ENCODE measurements around the gene KCNK5. TPM values are rescaled to one million over a fixed set of nuclear protein-coding genes. Genes with fewer than 3 reads are reported as not detected.

KCNK5 gene
- total and polyA plus RNA-seq, 4 donors: 6.0 to 22.0 (median 16.1) TPM

- Histone ChIP-seq H3K4me3 (no peak overlapping the region), H3K36me3 (ENCODE audit: control insufficient read depth in 4 of 4, insufficient read depth in 4 of 4, low read length in 4 of 4) (peaks cover 0 to 3% (median 0%) of the 10 kb centered on the region in 4 donors), H3K4me1 (ENCODE audit: control insufficient read depth in 5 of 5, insufficient read depth in 5 of 5, low read length in 5 of 5) (peaks cover 0 to 81% (median 30%) of the 10 kb centered on the region in 5 donors), H3K9ac (ENCODE audit: insufficient read depth in 1 of 2, low read length in 2 of 2) (no peak overlapping the region), H3K27ac (ENCODE audit: low read depth in 1 of 2, low read length in 1 of 2) (peak overlapping the region in 1 of 2 donors; percentile 71), H3K27me3 (ENCODE audit: control insufficient read depth in 3 of 3, insufficient read depth in 3 of 3, low read length in 2 of 3) (no peaks in the 10 kb centered on the region), H3K9me3 (ENCODE audit: control insufficient read depth in 4 of 4, insufficient read depth in 3 of 4, low read length in 3 of 4) (no peaks in the 10 kb centered on the region)
- no peak for ATAC-seq (ENCODE audit: insufficient read depth, low FRiP score)
- WGBS, 2 donors: 54 to 61% methylated on average over 5 of the region's 5 CpGs
- no peak for TF ChIP-seq CTCF (IDR thresholded peaks at IDR 0.05; ENCODE audit: control extremely low read depth, extremely low read depth)
- peak in 1 of 3 donors; percentile 42 for DNase-seq
These were observed 4.6 kb downstream of the KCNK5 start for GRCh38 chr6:39224523-39225182.

GRCh38 chr6:39224011-39224410 is 5.3 kb downstream of the KCNK5 start:
- Histone ChIP-seq H3K4me1 (ENCODE audit: control insufficient read depth in 5 of 5, insufficient read depth in 5 of 5, low read length in 5 of 5) (peaks cover 0 to 86% (median 32%) of the 10 kb centered on the region in 5 donors), H3K27ac (ENCODE audit: low read depth in 1 of 2, low read length in 1 of 2) (no peak overlapping the region), H3K9me3 (ENCODE audit: control insufficient read depth in 4 of 4, insufficient read depth in 3 of 4, low read length in 3 of 4) (no peaks in the 10 kb centered on the region), H3K27me3 (ENCODE audit: control insufficient read depth in 3 of 3, insufficient read depth in 3 of 3, low read length in 2 of 3) (no peaks in the 10 kb centered on the region), H3K9ac (ENCODE audit: insufficient read depth in 1 of 2, low read length in 2 of 2) (no peak overlapping the region), H3K36me3 (ENCODE audit: control insufficient read depth in 4 of 4, insufficient read depth in 4 of 4, low read length in 4 of 4) (peaks cover 0 to 3% (median 0%) of the 10 kb centered on the region in 4 donors), H3K4me3 (no peak overlapping the region)
- TF ChIP-seq CTCF (IDR thresholded peaks at IDR 0.05; ENCODE audit: control extremely low read depth, extremely low read depth): no peak
- ATAC-seq (ENCODE audit: insufficient read depth, low FRiP score) (no peak), DNase-seq (peak; percentile 63 to 94 (median 84))
- 22 to 37% methylated on average over 2 of the region's 2 CpGs for WGBS, 2 donors

GRCh38 chr6:39223555-39223954 is 5.7 kb downstream of the KCNK5 start:
- Histone ChIP-seq H3K36me3 (ENCODE audit: control insufficient read depth in 4 of 4, insufficient read depth in 4 of 4, low read length in 4 of 4) (peaks cover 0 to 3% (median 0%) of the 10 kb centered on the region in 4 donors), H3K9me3 (ENCODE audit: control insufficient read depth in 4 of 4, insufficient read depth in 3 of 4, low read length in 3 of 4) (no peaks in the 10 kb centered on the region), H3K4me1 (ENCODE audit: control insufficient read depth in 5 of 5, insufficient read depth in 5 of 5, low read length in 5 of 5) (peaks cover 0 to 87% (median 33%) of the 10 kb centered on the region in 5 donors), H3K9ac (ENCODE audit: insufficient read depth in 1 of 2, low read length in 2 of 2) (no peak overlapping the region), H3K4me3 (no peak overlapping the region), H3K27ac (ENCODE audit: low read depth in 1 of 2, low read length in 1 of 2) (peak overlapping the region in 1 of 2 donors; percentile 51), H3K27me3 (ENCODE audit: control insufficient read depth in 3 of 3, insufficient read depth in 3 of 3, low read length in 2 of 3) (no peaks in the 10 kb centered on the region)
- ATAC-seq (ENCODE audit: insufficient read depth, low FRiP score): no peak
- DNase-seq: peak in 1 of 3 donors; percentile 63
- WGBS, 2 donors: 37 to 59% methylated on average over 3 of the region's 3 CpGs
- TF ChIP-seq CTCF (IDR thresholded peaks at IDR 0.05; ENCODE audit: control extremely low read depth, extremely low read depth): no peak
